CD14-positive monocyte (primary cell): ENCODE results near the gene TJP2. TPM values are rescaled to one million over a fixed set of nuclear protein-coding genes. Genes with fewer than 3 reads are reported as not detected.

Experiments used
- DNase-seq, 3 donors: peaks; one replicate each; pipeline ENCODE4 v3.0.0-alpha.2; 2011 to 2022
- H2AFZ ChIP-seq: 2 replicates; pipeline ENCODE4 v1.6.0; 2012; ENCODE audit warnings: mild to moderate bottlenecking, low read depth, low read length, inconsistent platforms; ENCODE audit not compliant: insufficient read depth, poor library complexity, severe bottlenecking
- H3K27ac ChIP-seq, 2 donors: 1 replicate in 1 of 2; 2 replicates in 1 of 2; pipeline ENCODE4 v1.5.1; 2012 to 2013; ENCODE audit warnings: low read length in 2 of 2, control low read depth in 1 of 2, inconsistent platforms in 1 of 2, low read depth in 1 of 2, mild to moderate bottlenecking in 1 of 2
- H3K27me3 ChIP-seq, 2 donors: one replicate each; pipeline versions ENCODE4 v1.6.0 to v1.6.1; 2011 to 2013; ENCODE audit warnings: low read length in 2 of 2; ENCODE audit not compliant: control insufficient read depth in 2 of 2, insufficient read depth in 2 of 2
- H3K36me3 ChIP-seq, 2 donors: replicated peaks in 1 of 2; 1 replicate in 1 of 2; 2 replicates in 1 of 2; pipeline versions ENCODE4 v1.5.1 to v1.6.1; 2012 to 2013; ENCODE audit warnings: low read length in 2 of 2, control low read depth in 1 of 2, inconsistent platforms in 1 of 2, mild to moderate bottlenecking in 1 of 2; ENCODE audit not compliant: insufficient read depth in 2 of 2, control insufficient read depth in 1 of 2
- H3K4me1 ChIP-seq, 2 donors: 1 replicate in 1 of 2; 2 replicates in 1 of 2; pipeline versions ENCODE4 v1.5.1 to v1.6.1; 2012 to 2013; ENCODE audit warnings: low read length in 2 of 2, control low read depth in 1 of 2, inconsistent platforms in 1 of 2, mild to moderate bottlenecking in 1 of 2, moderate library complexity in 1 of 2; ENCODE audit not compliant: insufficient read depth in 2 of 2, control insufficient read depth in 1 of 2
- H3K4me2 ChIP-seq: replicated peaks from 2 replicates; pipeline ENCODE3; 2012; ENCODE audit warnings: low read length, moderate library complexity, mild to moderate bottlenecking; ENCODE audit not compliant: poor library complexity, severe bottlenecking; ENCODE audit errors: extremely low read depth
- H3K4me3 ChIP-seq, 3 experiments: fragments of 200-600 bp in 1 of 3; sonication (generic) in 1 of 3; replicated peaks in 1 of 3; 1 replicate in 2 of 3; 2 replicates in 1 of 3; pipeline ENCODE4 v1.5.1; 2011 to 2013; ENCODE audit warnings: low read length in 3 of 3, mild to moderate bottlenecking in 3 of 3, control low read depth in 2 of 3, low read depth in 2 of 3, inconsistent platforms in 1 of 3, moderate library complexity in 1 of 3
- H3K79me2 ChIP-seq: 2 replicates; pipeline ENCODE4 v1.6.0; 2012; ENCODE audit warnings: mild to moderate bottlenecking, control low read depth, inconsistent platforms, low read length, moderate library complexity; ENCODE audit not compliant: insufficient read depth
- H3K9ac ChIP-seq: 2 replicates; pipeline ENCODE4 v1.6.0; 2017; ENCODE audit warnings: low read length, mild to moderate bottlenecking; ENCODE audit not compliant: insufficient read depth, poor library complexity, severe bottlenecking
- H3K9me3 ChIP-seq, 2 donors: replicated peaks in 1 of 2; 1 replicate in 1 of 2; 2 replicates in 1 of 2; pipeline versions ENCODE4 v1.5.1 to v1.6.1; 2012 to 2013; ENCODE audit warnings: low read length in 2 of 2, control low read depth in 1 of 2; ENCODE audit not compliant: control insufficient read depth in 1 of 2, insufficient read depth in 1 of 2
- H4K20me1 ChIP-seq: 2 replicates; pipeline ENCODE4 v1.6.0; 2012; ENCODE audit warnings: mild to moderate bottlenecking, low read length, control low read depth, moderate library complexity; ENCODE audit not compliant: insufficient read depth
- H3K27ac Mint-ChIP-seq, 7 donors: one replicate each; pipeline ENCODE4 v1.8.0; 2020; ENCODE audit warnings: mild to moderate bottlenecking in 7 of 7, mixed read lengths in 7 of 7, moderate library complexity in 6 of 7, inconsistent platforms in 2 of 7
- H3K27me3 Mint-ChIP-seq, 3 donors: one replicate each; pipeline ENCODE4 v1.8.0; 2021 to 2022; ENCODE audit warnings: low read depth in 3 of 3, mild to moderate bottlenecking in 3 of 3, mixed read lengths in 3 of 3, moderate library complexity in 3 of 3, inconsistent platforms in 1 of 3
- H3K36me3 Mint-ChIP-seq, 2 donors: one replicate each; pipeline ENCODE4 v1.8.0; 2020; ENCODE audit warnings: mixed read lengths in 2 of 2, inconsistent platforms in 1 of 2, mild to moderate bottlenecking in 1 of 2
- H3K4me1 Mint-ChIP-seq: one replicate; pipeline ENCODE4 v1.8.0; 2020; ENCODE audit warnings: mild to moderate bottlenecking, mixed read lengths
- H3K4me3 Mint-ChIP-seq, 2 donors: one replicate each; pipeline ENCODE4 v1.8.0; 2020; ENCODE audit warnings: mild to moderate bottlenecking in 2 of 2, mixed read lengths in 2 of 2, moderate library complexity in 1 of 2
- H3K9me3 Mint-ChIP-seq, 7 donors: one replicate each; pipeline ENCODE4 v1.8.0; 2020 to 2022; ENCODE audit warnings: mixed read lengths in 7 of 7, mild to moderate bottlenecking in 6 of 7, moderate library complexity in 6 of 7, inconsistent platforms in 2 of 7
- CTCF ChIP-seq: fragments of 200-600 bp; IDR thresholded peaks from one replicate; pipeline ENCODE4 v1.8.0; 2022; ENCODE audit warnings: antibody characterized with exemption, mild to moderate bottlenecking
- WGBS: methylation state at CpG from one replicate; pipeline ENCODE4 v1.1.5; 2013; ENCODE audit warnings: missing lambda C conversion rate; ENCODE audit not compliant: insufficient coverage; 5-methylcytosine and 5-hydroxymethylcytosine counted together
- intact Hi-C, 2 donors: fragments of 100-400 bp; cut with micrococcal nuclease; formaldehyde crosslinking; loops; one replicate each; pipeline versions ENCODE4 v1.15.0 to v1.15.1; 2023
- polyA plus RNA-seq, 3 donors: library from polyadenylated mRNA; depleted of rRNA in 1 of 3; unstranded in 2 of 3; stranded (reverse) in 1 of 3; fragments of 300-500 nt in 2 of 3; fragments of >200 nt in 1 of 3; fragmentation: Illumina TruSeq in 2 of 3; gene quantifications; 1 replicate in 2 of 3; 2 replicates in 1 of 3; pipeline ENCODE4 v1.2.3, GENCODE V29; 2012 to 2021

Gene TJP2
- polyA plus RNA-seq, 3 donors = 8.0 to 17.8 (median 13.8) TPM

- no peaks in the 10 kb centered on the region for H4K20me1 ChIP-seq
- DNase-seq = no peak
- H3K4me3 Mint-ChIP-seq = no peak overlapping the region
- H3K27ac ChIP-seq = no peak overlapping the region
- H3K27me3 ChIP-seq = no peaks in the 10 kb centered on the region
- no peak overlapping the region for H2AFZ ChIP-seq
- no peak overlapping the region for H3K4me2 ChIP-seq
- no peaks in the 10 kb centered on the region for H3K36me3 Mint-ChIP-seq
- no peak for TF ChIP-seq CTCF
- no peaks in the 10 kb centered on the region for H3K9me3 ChIP-seq
- no peak overlapping the region for H3K4me3 ChIP-seq
- WGBS = 0% methylated on average over 1 of the region's 7 CpGs
- H3K27me3 Mint-ChIP-seq = no peaks in the 10 kb centered on the region
- no peaks in the 10 kb centered on the region for H3K9me3 Mint-ChIP-seq
- H3K9ac ChIP-seq = no peak overlapping the region
- no peak overlapping the region for H3K27ac Mint-ChIP-seq
- H3K79me2 ChIP-seq = no peaks in the 10 kb centered on the region
- intact Hi-C loops = no loop called here
- H3K36me3 ChIP-seq = no peaks in the 10 kb centered on the region
- H3K4me1 Mint-ChIP-seq = no peaks in the 10 kb centered on the region
- no peaks in the 10 kb centered on the region for H3K4me1 ChIP-seq
These were observed 24.7 kb upstream of the TJP2 start for GRCh38 chr9:69149321-69149807.

DNA sequence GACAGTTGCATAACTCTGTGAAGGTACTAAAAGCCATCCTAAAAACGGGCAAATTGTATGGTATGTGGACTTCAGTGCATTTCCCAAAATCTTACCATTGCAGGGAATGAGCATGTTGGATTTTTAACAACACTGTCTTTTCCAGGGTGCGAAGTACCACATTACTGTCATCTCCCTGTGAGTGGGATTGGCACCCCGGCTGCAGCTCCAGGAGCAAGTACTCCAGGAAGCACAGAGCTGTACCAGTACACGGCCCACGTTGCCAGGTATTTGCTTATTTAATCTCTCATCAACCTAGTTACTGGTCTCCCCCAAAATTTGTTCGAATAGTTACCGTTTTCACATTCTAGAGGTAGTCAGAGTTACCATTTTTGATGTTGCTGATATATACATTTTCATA, 22.6 kb upstream of the TJP2 start:
- H3K4me1 Mint-ChIP-seq = no peaks in the 10 kb centered on the region
- Histone ChIP-seq H3K27me3 (no peaks in the 10 kb centered on the region), H3K9ac (no peak overlapping the region), H3K79me2 (no peaks in the 10 kb centered on the region), H3K9me3 (no peaks in the 10 kb centered on the region), H4K20me1 (no peaks in the 10 kb centered on the region), H3K4me2 (no peak overlapping the region), H3K4me3 (no peak overlapping the region), H3K36me3 (no peaks in the 10 kb centered on the region), H3K4me1 (no peaks in the 10 kb centered on the region), H2AFZ (no peak overlapping the region), H3K27ac (no peak overlapping the region)
- no peak for TF ChIP-seq CTCF
- no peaks in the 10 kb centered on the region for H3K36me3 Mint-ChIP-seq
- no peak overlapping the region for H3K27ac Mint-ChIP-seq
- no peak for DNase-seq
- no peaks in the 10 kb centered on the region for H3K27me3 Mint-ChIP-seq
- H3K9me3 Mint-ChIP-seq = no peaks in the 10 kb centered on the region
- intact Hi-C loops = loop anchor here in 1 of 2 donors (5.0 kb wide), 1 partner anchor 51 kb away; no protein-coding TSS in a partner anchor
- WGBS = 93% methylated on average over 3 of the region's 7 CpGs
- no peak overlapping the region for H3K4me3 Mint-ChIP-seq
